ENCODE data around the gene SLC35E4. TPM values are rescaled to one million over a fixed set of nuclear protein-coding genes. Genes with fewer than 3 reads are reported as not detected.

SLC35E4 gene
- total RNA-seq, 1 experiment from 2014 or later, result 5.5 TPM

GRCh38 chr22:30611197-30611596, 24.4 kb upstream of the SLC35E4 start:
- CTCF ChIA-PET, result interaction anchor here (0.5 kb wide), 1 partner anchor 198 kb away, joined by 3 read pairs; no protein-coding TSS in a partner anchor
- Histone ChIP-seq H3K36me3 (ENCODE audit: control insufficient read depth, insufficient read depth, low read length) (no peaks in the 10 kb centered on the region), H3K4me1 (ENCODE audit: control insufficient read depth, insufficient read depth, low read length) (peaks cover 3% of the 10 kb centered on the region), H3K4me3 (ENCODE audit: low read depth in 2 of 2, low read length in 2 of 2) (no peak overlapping the region), H3K9me3 (ENCODE audit: control insufficient read depth, insufficient read depth, low read depth, low read length) (no peaks in the 10 kb centered on the region), H3K27me3 (ENCODE audit: control insufficient read depth, insufficient read depth, low read length) (no peaks in the 10 kb centered on the region), H3K27ac (ENCODE audit: low read length) (no peak overlapping the region)
- no TSS peak for BruUV-seq (replicated peaks)
- TF ChIP-seq, protein P1, sequence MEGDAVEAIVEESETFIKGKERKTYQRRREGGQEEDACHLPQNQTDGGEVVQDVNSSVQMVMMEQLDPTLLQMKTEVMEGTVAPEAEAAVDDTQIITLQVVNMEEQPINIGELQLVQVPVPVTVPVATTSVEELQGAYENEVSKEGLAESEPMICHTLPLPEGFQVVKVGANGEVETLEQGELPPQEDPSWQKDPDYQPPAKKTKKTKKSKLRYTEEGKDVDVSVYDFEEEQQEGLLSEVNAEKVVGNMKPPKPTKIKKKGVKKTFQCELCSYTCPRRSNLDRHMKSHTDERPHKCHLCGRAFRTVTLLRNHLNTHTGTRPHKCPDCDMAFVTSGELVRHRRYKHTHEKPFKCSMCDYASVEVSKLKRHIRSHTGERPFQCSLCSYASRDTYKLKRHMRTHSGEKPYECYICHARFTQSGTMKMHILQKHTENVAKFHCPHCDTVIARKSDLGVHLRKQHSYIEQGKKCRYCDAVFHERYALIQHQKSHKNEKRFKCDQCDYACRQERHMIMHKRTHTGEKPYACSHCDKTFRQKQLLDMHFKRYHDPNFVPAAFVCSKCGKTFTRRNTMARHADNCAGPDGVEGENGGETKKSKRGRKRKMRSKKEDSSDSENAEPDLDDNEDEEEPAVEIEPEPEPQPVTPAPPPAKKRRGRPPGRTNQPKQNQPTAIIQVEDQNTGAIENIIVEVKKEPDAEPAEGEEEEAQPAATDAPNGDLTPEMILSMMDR (IDR thresholded peaks at IDR 0.05), result no peak
- TF ChIP-seq, protein P2, sequence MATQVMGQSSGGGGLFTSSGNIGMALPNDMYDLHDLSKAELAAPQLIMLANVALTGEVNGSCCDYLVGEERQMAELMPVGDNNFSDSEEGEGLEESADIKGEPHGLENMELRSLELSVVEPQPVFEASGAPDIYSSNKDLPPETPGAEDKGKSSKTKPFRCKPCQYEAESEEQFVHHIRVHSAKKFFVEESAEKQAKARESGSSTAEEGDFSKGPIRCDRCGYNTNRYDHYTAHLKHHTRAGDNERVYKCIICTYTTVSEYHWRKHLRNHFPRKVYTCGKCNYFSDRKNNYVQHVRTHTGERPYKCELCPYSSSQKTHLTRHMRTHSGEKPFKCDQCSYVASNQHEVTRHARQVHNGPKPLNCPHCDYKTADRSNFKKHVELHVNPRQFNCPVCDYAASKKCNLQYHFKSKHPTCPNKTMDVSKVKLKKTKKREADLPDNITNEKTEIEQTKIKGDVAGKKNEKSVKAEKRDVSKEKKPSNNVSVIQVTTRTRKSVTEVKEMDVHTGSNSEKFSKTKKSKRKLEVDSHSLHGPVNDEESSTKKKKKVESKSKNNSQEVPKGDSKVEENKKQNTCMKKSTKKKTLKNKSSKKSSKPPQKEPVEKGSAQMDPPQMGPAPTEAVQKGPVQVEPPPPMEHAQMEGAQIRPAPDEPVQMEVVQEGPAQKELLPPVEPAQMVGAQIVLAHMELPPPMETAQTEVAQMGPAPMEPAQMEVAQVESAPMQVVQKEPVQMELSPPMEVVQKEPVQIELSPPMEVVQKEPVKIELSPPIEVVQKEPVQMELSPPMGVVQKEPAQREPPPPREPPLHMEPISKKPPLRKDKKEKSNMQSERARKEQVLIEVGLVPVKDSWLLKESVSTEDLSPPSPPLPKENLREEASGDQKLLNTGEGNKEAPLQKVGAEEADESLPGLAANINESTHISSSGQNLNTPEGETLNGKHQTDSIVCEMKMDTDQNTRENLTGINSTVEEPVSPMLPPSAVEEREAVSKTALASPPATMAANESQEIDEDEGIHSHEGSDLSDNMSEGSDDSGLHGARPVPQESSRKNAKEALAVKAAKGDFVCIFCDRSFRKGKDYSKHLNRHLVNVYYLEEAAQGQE (IDR thresholded peaks at IDR 0.05; ENCODE audit: insufficient read depth in 1 of 2, low read depth in 2 of 2, low read length in 1 of 2), result no peak
- TF ChIP-seq TCF7L2 (IDR thresholded peaks at IDR 0.05; ENCODE audit: low read depth, low read length), result no peak
- no peak for TF ChIP-seq SIN3A (IDR thresholded peaks at IDR 0.05; ENCODE audit: borderline replicate concordance, insufficient read depth, low read depth, low read length)
- TF ChIP-seq POLR2AphosphoS5 (IDR thresholded peaks at IDR 0.05; ENCODE audit: low read depth, low read length), result no peak
- ATAC-seq (no peak), DNase-seq (ENCODE audit: low read depth, low spot score) (no peak)
- POLR2A ChIA-PET, result no interaction called here
- intact Hi-C loops (cut with micrococcal nuclease; ENCODE audit: unreplicated experiment) (no loop called here), in situ Hi-C loops (cut with HindIII; ENCODE audit: low pct_unique_long_range_greater_than_20kb, low sequenced_read_pairs) (no loop called here)

DNA sequence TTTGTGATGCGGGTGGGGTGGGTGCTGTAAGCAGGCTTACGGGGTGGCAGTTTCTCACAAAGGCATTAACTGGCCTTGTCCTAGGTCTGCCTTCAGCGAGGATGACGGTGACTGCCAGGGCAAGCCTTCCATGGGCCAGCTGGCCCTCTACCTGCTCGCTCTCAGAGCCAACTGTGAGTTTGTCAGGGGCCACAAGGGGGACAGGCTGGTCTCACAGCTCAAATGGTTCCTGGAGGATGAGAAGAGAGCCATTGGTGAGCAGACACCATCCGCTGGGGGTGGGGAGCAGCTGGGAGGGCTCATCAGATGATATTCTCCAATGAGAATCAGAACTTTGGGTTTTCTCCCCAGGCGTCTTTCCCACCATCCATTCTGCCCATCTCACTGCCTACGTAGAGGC, 22.8 kb upstream of the SLC35E4 start:
- intact Hi-C loops (cut with micrococcal nuclease; ENCODE audit: unreplicated experiment), result no loop called here
- H3K9me3 ChIP-seq (ENCODE audit: control insufficient read depth, insufficient read depth, low read depth, low read length), result no peaks in the 10 kb centered on the region
- ChIA-PET CTCF (no interaction called here), POLR2A (no interaction called here)
- DNase-seq (ENCODE audit: low read depth, low spot score) (no peak), ATAC-seq (no peak)
- no peak for TF ChIP-seq POLR2AphosphoS5 (IDR thresholded peaks at IDR 0.05; ENCODE audit: low read depth, low read length)
- TF ChIP-seq SIN3A (IDR thresholded peaks at IDR 0.05; ENCODE audit: borderline replicate concordance, insufficient read depth, low read depth, low read length), result no peak
- TF ChIP-seq, protein P1 (IDR thresholded peaks at IDR 0.05), result no peak
- no peak for TF ChIP-seq TCF7L2 (IDR thresholded peaks at IDR 0.05; ENCODE audit: low read depth, low read length)
- TF ChIP-seq, protein P2 (IDR thresholded peaks at IDR 0.05; ENCODE audit: insufficient read depth in 1 of 2, low read depth in 2 of 2, low read length in 1 of 2), result no peak
- H3K27ac ChIP-seq (ENCODE audit: low read length), result no peak overlapping the region
- no TSS peak for BruUV-seq (replicated peaks)
- H3K4me3 ChIP-seq (ENCODE audit: low read depth in 2 of 2, low read length in 2 of 2), result no peak overlapping the region
- no peaks in the 10 kb centered on the region for H3K36me3 ChIP-seq (ENCODE audit: control insufficient read depth, insufficient read depth, low read length)
- in situ Hi-C loops (cut with HindIII; ENCODE audit: low pct_unique_long_range_greater_than_20kb, low sequenced_read_pairs), result no loop called here
- no peaks in the 10 kb centered on the region for H3K27me3 ChIP-seq (ENCODE audit: control insufficient read depth, insufficient read depth, low read length)
- H3K4me1 ChIP-seq (ENCODE audit: control insufficient read depth, insufficient read depth, low read length), result no peaks in the 10 kb centered on the region; the same call in 1 of the 2 replicates
